ENCODE results near the gene NUDT5. TPM values are rescaled to one million over a fixed set of nuclear protein-coding genes. Genes with fewer than 3 reads are reported as not detected.
A peak's percentile ranks its signal among the peaks of the same experiment; 100 is the strongest.

Gene NUDT5
- polyA plus RNA-seq, 3 donors = 28.3 to 51.1 (median 43.7) TPM

DNA sequence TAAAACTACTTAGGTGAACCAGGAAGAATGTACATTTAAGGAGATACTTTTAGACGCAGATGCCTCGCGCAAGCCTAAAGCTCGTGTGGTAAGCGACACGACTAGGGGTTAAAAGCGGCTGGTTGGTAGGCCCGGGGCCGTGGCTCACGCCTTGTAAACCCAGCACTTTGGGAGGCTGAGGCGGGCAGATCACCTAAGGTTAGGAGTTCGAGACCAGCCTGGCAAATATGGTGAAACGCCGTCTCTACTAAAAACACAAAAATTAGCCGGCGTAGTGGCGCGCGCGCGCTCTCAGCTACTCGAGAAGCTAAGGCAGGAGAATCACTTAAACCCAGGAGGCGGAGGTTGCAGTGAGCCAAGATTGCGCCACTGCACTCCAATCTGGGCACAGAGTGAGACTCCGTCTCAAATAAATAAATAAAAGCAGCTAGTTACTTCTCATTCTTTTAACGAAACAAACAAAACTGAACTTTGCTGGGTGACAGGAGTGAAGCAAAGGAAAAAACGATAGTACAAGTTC lies 879 bp downstream of the NUDT5 start:
- Histone ChIP-seq H3K4me3 (replicated peaks in 1 of 3; ENCODE audit: low read depth in 2 of 3, low read length in 3 of 3) (peak overlapping the region; percentile 71 to 98 (median 83)), H3K4me2 (replicated peaks; ENCODE audit: extremely low read depth, low read length, poor library complexity, severe bottlenecking) (peak overlapping the region; percentile 92), H2AFZ (ENCODE audit: insufficient read depth, low read depth, low read length, poor library complexity, severe bottlenecking) (peak overlapping the region; percentile 94), H3K36me3 (replicated peaks in 1 of 2; ENCODE audit: control insufficient read depth in 1 of 2, insufficient read depth in 2 of 2, low read length in 2 of 2) (peaks cover 2 to 8% of the 10 kb centered on the region in 2 donors), H3K79me2 (ENCODE audit: insufficient read depth, low read length) (peaks cover 93% of the 10 kb centered on the region), H3K4me1 (ENCODE audit: control insufficient read depth in 1 of 2, insufficient read depth in 2 of 2, low read length in 2 of 2) (peaks cover 35 to 62% of the 10 kb centered on the region in 2 donors), H3K27ac (ENCODE audit: low read depth in 1 of 2, low read length in 2 of 2) (peak overlapping the region; percentile 1 to 91), H3K9ac (ENCODE audit: insufficient read depth, low read length, poor library complexity, severe bottlenecking) (peak overlapping the region; percentile 78), H3K9me3 (replicated peaks in 1 of 2; ENCODE audit: control insufficient read depth in 1 of 2, insufficient read depth in 1 of 2, low read length in 2 of 2) (no peaks in the 10 kb centered on the region), H3K27me3 (ENCODE audit: control insufficient read depth in 2 of 2, insufficient read depth in 2 of 2, low read length in 2 of 2) (no peaks in the 10 kb centered on the region), H4K20me1 (ENCODE audit: insufficient read depth, low read length) (peaks cover 50% of the 10 kb centered on the region)
- Mint-ChIP-seq H3K4me3 (peak overlapping the region; percentile 98), H3K27ac (peak overlapping the region; percentile 97 to 100 (median 99)), H3K4me1 (peaks cover 66% of the 10 kb centered on the region), H3K27me3 (ENCODE audit: low read depth in 3 of 3) (no peaks in the 10 kb centered on the region), H3K36me3 (peaks cover 20 to 22% of the 10 kb centered on the region in 2 donors), H3K9me3 (peaks cover 0 to 6% (median 3%) of the 10 kb centered on the region in 7 donors)
- intact Hi-C loops (cut with micrococcal nuclease) = loop anchor here (5.0 to 10.0 kb wide), 3 partner anchors 68 to 153 kb away; partner anchors contain the start of genes UPF2 (in 2 of the 2) and SEC61A2 (in 1 of the 2)
- peak in 1 of 3 donors; percentile 35 for DNase-seq
- TF ChIP-seq, protein P1, sequence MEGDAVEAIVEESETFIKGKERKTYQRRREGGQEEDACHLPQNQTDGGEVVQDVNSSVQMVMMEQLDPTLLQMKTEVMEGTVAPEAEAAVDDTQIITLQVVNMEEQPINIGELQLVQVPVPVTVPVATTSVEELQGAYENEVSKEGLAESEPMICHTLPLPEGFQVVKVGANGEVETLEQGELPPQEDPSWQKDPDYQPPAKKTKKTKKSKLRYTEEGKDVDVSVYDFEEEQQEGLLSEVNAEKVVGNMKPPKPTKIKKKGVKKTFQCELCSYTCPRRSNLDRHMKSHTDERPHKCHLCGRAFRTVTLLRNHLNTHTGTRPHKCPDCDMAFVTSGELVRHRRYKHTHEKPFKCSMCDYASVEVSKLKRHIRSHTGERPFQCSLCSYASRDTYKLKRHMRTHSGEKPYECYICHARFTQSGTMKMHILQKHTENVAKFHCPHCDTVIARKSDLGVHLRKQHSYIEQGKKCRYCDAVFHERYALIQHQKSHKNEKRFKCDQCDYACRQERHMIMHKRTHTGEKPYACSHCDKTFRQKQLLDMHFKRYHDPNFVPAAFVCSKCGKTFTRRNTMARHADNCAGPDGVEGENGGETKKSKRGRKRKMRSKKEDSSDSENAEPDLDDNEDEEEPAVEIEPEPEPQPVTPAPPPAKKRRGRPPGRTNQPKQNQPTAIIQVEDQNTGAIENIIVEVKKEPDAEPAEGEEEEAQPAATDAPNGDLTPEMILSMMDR (IDR thresholded peaks at IDR 0.05) = no peak
- WGBS (ENCODE audit: insufficient coverage) = 18% methylated on average over 20 of the region's 27 CpGs

DNA sequence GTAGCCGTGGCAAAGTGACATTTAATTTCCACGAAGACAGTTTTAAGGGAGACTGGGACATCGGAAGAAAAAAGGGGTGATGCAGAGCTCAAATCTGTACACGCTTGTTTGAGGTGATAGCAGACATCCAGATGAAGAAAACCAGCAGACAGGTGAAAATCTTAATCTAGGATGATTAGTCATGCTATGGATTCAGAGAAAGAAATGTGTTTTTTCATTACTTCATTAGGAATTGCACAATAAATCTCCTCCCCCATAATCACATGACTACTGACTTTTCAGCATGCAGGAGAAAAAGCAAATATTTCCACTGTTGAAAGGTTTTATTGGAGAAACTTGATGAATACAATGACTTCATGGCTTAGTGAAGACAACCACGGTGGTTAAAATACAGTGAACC lies 2.5 kb downstream of the NUDT5 start:
- intact Hi-C loops (cut with micrococcal nuclease) = loop anchor here in 1 of 2 donors (10.0 kb wide), 1 partner anchor 148 kb away; the partner anchor contains the start of gene UPF2
- no peaks in the 10 kb centered on the region for H3K27me3 ChIP-seq (ENCODE audit: control insufficient read depth in 2 of 2, insufficient read depth in 2 of 2, low read length in 2 of 2)
- no peak overlapping the region for H3K4me3 ChIP-seq (replicated peaks in 1 of 3; ENCODE audit: low read depth in 2 of 3, low read length in 3 of 3)
- TF ChIP-seq, protein P1 (IDR thresholded peaks at IDR 0.05) = no peak
- peaks cover 14% of the 10 kb centered on the region in 2 donors for H3K36me3 Mint-ChIP-seq
- H3K4me2 ChIP-seq (replicated peaks; ENCODE audit: extremely low read depth, low read length, poor library complexity, severe bottlenecking) = no peak overlapping the region
- no peak overlapping the region for H3K4me3 Mint-ChIP-seq
- peak in 1 of 3 donors; percentile 38 for DNase-seq
- H3K4me1 ChIP-seq (ENCODE audit: control insufficient read depth in 1 of 2, insufficient read depth in 2 of 2, low read length in 2 of 2) = peaks cover 31 to 50% of the 10 kb centered on the region in 2 donors
- WGBS (ENCODE audit: insufficient coverage) = 90% methylated on average over 4 of the region's 5 CpGs
- peaks cover 0 to 6% (median 3%) of the 10 kb centered on the region in 7 donors for H3K9me3 Mint-ChIP-seq
- H3K27ac ChIP-seq (ENCODE audit: low read depth in 1 of 2, low read length in 2 of 2) = no peak overlapping the region
- peaks cover 52% of the 10 kb centered on the region for H3K4me1 Mint-ChIP-seq
- H3K27ac Mint-ChIP-seq = peak overlapping the region in 1 of 7 donors; percentile 13
- peaks cover 92% of the 10 kb centered on the region for H3K79me2 ChIP-seq (ENCODE audit: insufficient read depth, low read length)
- no peaks in the 10 kb centered on the region for H3K36me3 ChIP-seq (replicated peaks in 1 of 2; ENCODE audit: control insufficient read depth in 1 of 2, insufficient read depth in 2 of 2, low read length in 2 of 2)
- no peaks in the 10 kb centered on the region for H3K27me3 Mint-ChIP-seq (ENCODE audit: low read depth in 3 of 3)
- H3K9me3 ChIP-seq (replicated peaks in 1 of 2; ENCODE audit: control insufficient read depth in 1 of 2, insufficient read depth in 1 of 2, low read length in 2 of 2) = no peaks in the 10 kb centered on the region
- H3K9ac ChIP-seq (ENCODE audit: insufficient read depth, low read length, poor library complexity, severe bottlenecking) = no peak overlapping the region
- no peak overlapping the region for H2AFZ ChIP-seq (ENCODE audit: insufficient read depth, low read depth, low read length, poor library complexity, severe bottlenecking)
- H4K20me1 ChIP-seq (ENCODE audit: insufficient read depth, low read length) = peaks cover 44% of the 10 kb centered on the region

All from CD14-positive monocyte (primary cell).